ENCODE measurements around the gene NT5DC2.

- TF ChIP-seq TEAD4 (IDR thresholded peaks at IDR 0.05) (no peak), YY1 (IDR thresholded peaks at IDR 0.05; ENCODE audit: low read depth) (no peak), TAF1 (IDR thresholded peaks at IDR 0.05; ENCODE audit: low read depth) (peak; percentile 92), EGR1 (IDR thresholded peaks at IDR 0.05) (peak; percentile 99), EP300 (IDR thresholded peaks at IDR 0.05; ENCODE audit: borderline replicate concordance) (no peak), FOXM1 (IDR thresholded peaks at IDR 0.05; ENCODE audit: borderline replicate concordance, low read depth) (no peak; the same call in 1 of the 2 replicates), MAX (IDR thresholded peaks at IDR 0.05) (peak; percentile 81), RAD21 (IDR thresholded peaks at IDR 0.05; ENCODE audit: low read depth) (no peak; the same call in 1 of the 2 replicates), TCF12 (IDR thresholded peaks at IDR 0.05; ENCODE audit: low read depth) (peak; percentile 3; the same call in 1 of the 2 replicates), REST (IDR thresholded peaks at IDR 0.05; ENCODE audit: low read depth) (no peak), NFIC (IDR thresholded peaks at IDR 0.05) (no peak)
Observed at GRCh38 chr3:52536369-52537164, 2.9 kb upstream of the NT5DC2 start, which contains the start of gene UQCC5.

All from Ishikawa (cell line).